Smooth muscle cell (in vitro differentiated cells): ENCODE results near the gene AKT2. TPM values are rescaled to one million over a fixed set of nuclear protein-coding genes. Genes with fewer than 3 reads are reported as not detected.

ENCODE experiments used
- DNase-seq: peaks from one replicate; lab custom pipeline; 2025; ENCODE audit not compliant: unreplicated experiment; lab: John Stamatoyannopoulos, UW
- H2AFZ ChIP-seq: fragments of 200-600 bp; sonication (generic); 2 replicates; pipeline ENCODE4 v1.6.0; 2016; ENCODE audit warnings: antibody characterized with exemption, low read depth, mild to moderate bottlenecking
- H3F3A ChIP-seq: fragments of 200-600 bp; sonication (generic); 2 replicates; pipeline ENCODE4 v1.6.0; 2017; ENCODE audit warnings: antibody characterized with exemption, low read depth
- H3K27ac ChIP-seq: fragments of 200-600 bp; sonication (generic); 2 replicates; pipeline ENCODE4 v1.5.1; 2016; ENCODE audit warnings: low read depth, mild to moderate bottlenecking
- H3K27me3 ChIP-seq: fragments of 200-600 bp; sonication (generic); 2 replicates; pipeline ENCODE4 v1.6.1; 2016; ENCODE audit warnings: low read depth, mild to moderate bottlenecking
- H3K36me3 ChIP-seq: fragments of 200-600 bp; sonication (generic); 2 replicates; pipeline ENCODE4 v1.5.1; 2016; ENCODE audit warnings: low read depth
- H3K4me1 ChIP-seq: fragments of 200-600 bp; sonication (generic); 2 replicates; pipeline ENCODE4 v1.5.1; 2016; ENCODE audit warnings: low read depth
- H3K4me2 ChIP-seq: fragments of 200-600 bp; sonication (generic); 2 replicates; pipeline ENCODE4 v1.6.0; 2016; ENCODE audit warnings: mild to moderate bottlenecking
- H3K4me3 ChIP-seq: fragments of 200-600 bp; sonication (generic); 2 replicates; pipeline ENCODE4 v1.5.1; 2016; ENCODE audit warnings: mild to moderate bottlenecking
- H3K79me2 ChIP-seq: fragments of 200-600 bp; sonication (generic); 2 replicates; pipeline ENCODE4 v1.6.0; 2016; ENCODE audit warnings: low read depth, mild to moderate bottlenecking
- H3K9ac ChIP-seq: fragments of 200-600 bp; sonication (generic); 2 replicates; pipeline ENCODE4 v1.6.0; 2016; ENCODE audit warnings: low read depth
- H3K9me3 ChIP-seq: fragments of 200-600 bp; sonication (generic); replicated peaks from 2 replicates; pipeline ENCODE4 v1.5.1; 2016; ENCODE audit warnings: low read depth
- H4K20me1 ChIP-seq: fragments of 200-600 bp; sonication (generic); 2 replicates; pipeline ENCODE4 v1.6.0; 2016; ENCODE audit warnings: low read depth
- WGBS: methylation state at CpG from one replicate; pipeline ENCODE4 v1.1.7; 2016; ENCODE audit warnings: low lambda C conversion rate; 5-methylcytosine and 5-hydroxymethylcytosine counted together
- polyA plus RNA-seq: library from polyadenylated mRNA; unstranded; fragments of >200 nt; fragmentation: Nextera tagmentation; extraction: Ambion mirVana; gene quantifications from 2 replicates; pipeline ENCODE4 v1.2.1, GENCODE V29; 2016
- total RNA-seq: library from RNA; depleted of rRNA; stranded (reverse); fragments of >200 nt; gene quantifications from 2 replicates; pipeline ENCODE4 v1.2.3, GENCODE V29; 2014
- TF ChIP-seq, protein P1 (sequence below): fragments of 200-600 bp; sonication (generic); IDR thresholded peaks from 2 replicates; pipeline ENCODE4 v1.5.1; 2017; ENCODE audit warnings: borderline replicate concordance, mild to moderate bottlenecking, antibody characterized with exemption; ENCODE audit not compliant: insufficient read depth, poor library complexity, severe bottlenecking

Gene AKT2
- total and polyA plus RNA-seq, 2 experiments from 2014 or later, result 26.6 to 62.6 TPM

- no peak overlapping the region for H3K4me3 ChIP-seq
- no peak overlapping the region for H3K9ac ChIP-seq
- WGBS, result 97% methylated on average over 6 of the region's 16 CpGs
- H3K27ac ChIP-seq, result no peak overlapping the region
- no peak overlapping the region for H3K4me2 ChIP-seq
- no peaks in the 10 kb centered on the region for H3F3A ChIP-seq
- H3K27me3 ChIP-seq, result no peaks in the 10 kb centered on the region
- no peaks in the 10 kb centered on the region for H3K36me3 ChIP-seq
- H2AFZ ChIP-seq, result no peak overlapping the region
- peaks cover 70% of the 10 kb centered on the region for H4K20me1 ChIP-seq
- H3K4me1 ChIP-seq, result no peaks in the 10 kb centered on the region
- TF ChIP-seq, protein P1, sequence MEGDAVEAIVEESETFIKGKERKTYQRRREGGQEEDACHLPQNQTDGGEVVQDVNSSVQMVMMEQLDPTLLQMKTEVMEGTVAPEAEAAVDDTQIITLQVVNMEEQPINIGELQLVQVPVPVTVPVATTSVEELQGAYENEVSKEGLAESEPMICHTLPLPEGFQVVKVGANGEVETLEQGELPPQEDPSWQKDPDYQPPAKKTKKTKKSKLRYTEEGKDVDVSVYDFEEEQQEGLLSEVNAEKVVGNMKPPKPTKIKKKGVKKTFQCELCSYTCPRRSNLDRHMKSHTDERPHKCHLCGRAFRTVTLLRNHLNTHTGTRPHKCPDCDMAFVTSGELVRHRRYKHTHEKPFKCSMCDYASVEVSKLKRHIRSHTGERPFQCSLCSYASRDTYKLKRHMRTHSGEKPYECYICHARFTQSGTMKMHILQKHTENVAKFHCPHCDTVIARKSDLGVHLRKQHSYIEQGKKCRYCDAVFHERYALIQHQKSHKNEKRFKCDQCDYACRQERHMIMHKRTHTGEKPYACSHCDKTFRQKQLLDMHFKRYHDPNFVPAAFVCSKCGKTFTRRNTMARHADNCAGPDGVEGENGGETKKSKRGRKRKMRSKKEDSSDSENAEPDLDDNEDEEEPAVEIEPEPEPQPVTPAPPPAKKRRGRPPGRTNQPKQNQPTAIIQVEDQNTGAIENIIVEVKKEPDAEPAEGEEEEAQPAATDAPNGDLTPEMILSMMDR, result no peak
- peaks cover 9% of the 10 kb centered on the region for H3K79me2 ChIP-seq
- no peak for DNase-seq
- no peaks in the 10 kb centered on the region for H3K9me3 ChIP-seq
Measured at GRCh38 chr19:40246292-40247073, 38.7 kb downstream of the AKT2 start.

DNA sequence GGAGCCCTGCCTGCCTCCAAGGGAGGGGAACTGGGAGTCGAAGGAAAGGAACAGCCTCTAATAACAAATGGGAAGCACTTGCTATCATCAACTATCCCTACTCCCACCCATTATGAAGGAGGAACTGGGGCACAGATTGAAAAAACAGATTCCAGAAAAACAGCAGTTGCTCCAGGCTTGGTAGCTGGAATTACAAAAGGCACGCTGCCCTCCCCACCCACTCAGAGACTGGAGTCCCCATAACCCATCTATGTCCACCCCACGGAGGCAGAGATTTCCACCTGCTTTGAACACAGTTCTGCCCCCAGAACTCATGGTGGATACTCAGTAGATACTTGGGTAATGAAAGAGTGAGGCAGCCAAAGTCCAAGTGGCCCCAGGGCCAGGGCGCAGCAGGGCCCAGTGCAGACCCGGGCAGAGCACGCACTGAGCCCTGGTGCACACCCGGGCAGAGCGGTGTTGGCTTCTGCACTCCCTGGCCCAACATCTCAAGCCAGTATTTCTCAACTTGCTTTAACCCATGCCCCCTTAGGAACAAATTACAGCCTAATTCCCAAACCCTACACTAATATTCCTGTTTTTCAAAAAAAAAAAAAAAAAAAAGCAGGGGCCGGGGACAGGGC is 39.5 kb downstream of the AKT2 start:
- no peaks in the 10 kb centered on the region for H3K4me1 ChIP-seq
- H3K36me3 ChIP-seq, result no peaks in the 10 kb centered on the region
- no peaks in the 10 kb centered on the region for H3K27me3 ChIP-seq
- no peak overlapping the region for H3K4me2 ChIP-seq
- no peak overlapping the region for H2AFZ ChIP-seq
- H3F3A ChIP-seq, result no peaks in the 10 kb centered on the region
- no peaks in the 10 kb centered on the region for H3K9me3 ChIP-seq
- H3K79me2 ChIP-seq, result peaks cover 6% of the 10 kb centered on the region
- H3K27ac ChIP-seq, result no peak overlapping the region
- TF ChIP-seq, protein P1, result no peak
- H3K4me3 ChIP-seq, result no peak overlapping the region
- 98% methylated on average over 9 of the region's 9 CpGs for WGBS
- H4K20me1 ChIP-seq, result peaks cover 67% of the 10 kb centered on the region
- DNase-seq, result no peak
- H3K9ac ChIP-seq, result no peak overlapping the region

DNA sequence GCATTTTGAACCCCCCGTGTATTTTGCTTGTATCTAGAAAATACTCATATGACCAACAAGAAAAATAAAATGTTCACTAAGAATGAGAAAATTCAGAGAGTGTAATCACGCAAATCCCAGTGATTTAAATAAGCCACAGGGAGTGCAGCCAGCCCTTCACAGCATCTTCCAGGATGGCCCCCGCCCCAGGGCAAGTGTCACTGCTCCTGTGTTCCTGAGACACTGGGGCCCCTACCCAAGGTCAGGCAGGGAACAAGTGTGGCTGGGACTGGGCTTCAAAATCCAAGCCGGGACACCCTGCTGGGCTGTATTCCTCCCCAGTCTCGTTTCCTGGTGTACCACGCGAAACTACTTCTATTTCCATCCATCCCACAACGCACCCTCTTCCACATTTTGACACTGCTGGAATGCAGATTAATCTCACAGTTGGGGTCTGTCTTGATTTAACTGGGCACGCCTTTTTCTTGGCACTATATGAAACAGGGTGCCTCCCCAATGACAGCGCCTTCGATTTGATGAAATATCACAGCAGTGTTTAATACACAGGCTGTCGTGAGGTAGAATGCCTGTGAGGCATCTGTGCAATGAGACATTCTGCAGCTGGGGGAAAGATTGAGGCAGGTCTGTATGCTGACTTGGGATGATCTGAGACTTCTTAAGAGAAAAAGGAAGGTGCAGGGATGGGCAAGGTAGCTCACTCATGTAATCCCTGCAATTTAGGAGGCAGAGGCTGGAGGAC is 40.4 kb downstream of the AKT2 start:
- Histone ChIP-seq H3F3A (no peaks in the 10 kb centered on the region), H3K36me3 (no peaks in the 10 kb centered on the region), H3K4me1 (no peaks in the 10 kb centered on the region), H3K9ac (no peak overlapping the region), H3K4me2 (no peak overlapping the region), H3K27me3 (no peaks in the 10 kb centered on the region), H3K9me3 (no peaks in the 10 kb centered on the region), H3K27ac (no peak overlapping the region), H3K4me3 (no peak overlapping the region), H4K20me1 (peaks cover 62% of the 10 kb centered on the region), H3K79me2 (no peaks in the 10 kb centered on the region), H2AFZ (no peak overlapping the region)
- WGBS, result 96% methylated on average over 12 of the region's 12 CpGs
- TF ChIP-seq, protein P1, result no peak
- DNase-seq, result no peak
